Loucy (cell line): ENCODE measurements around the gene CEP85L.

Source experiments
- H2AFZ ChIP-seq: fragments of 200-600 bp; sonication (generic); 2 replicates; pipeline ENCODE4 v1.6.0; 2016; ENCODE audit warnings: antibody characterized with exemption, mild to moderate bottlenecking, low read length, moderate library complexity
- H3F3A ChIP-seq: fragments of 200-600 bp; 2 replicates; pipeline ENCODE4 v1.6.0; 2016; ENCODE audit warnings: antibody characterized with exemption, low read depth, mild to moderate bottlenecking
- H3K27me3 ChIP-seq: fragments of 200-600 bp; sonication (generic); 2 replicates; pipeline ENCODE4 v1.6.1; 2014; ENCODE audit warnings: low read length, mild to moderate bottlenecking; ENCODE audit not compliant: insufficient read depth, poor library complexity, severe bottlenecking
- H3K36me3 ChIP-seq: fragments of 200-600 bp; sonication (generic); 2 replicates; pipeline ENCODE4 v1.6.1; 2016; ENCODE audit warnings: low read length; ENCODE audit not compliant: insufficient read depth
- H3K4me1 ChIP-seq: fragments of 200-600 bp; sonication (generic); 2 replicates; pipeline ENCODE4 v1.5.1; 2014; ENCODE audit warnings: low read length, mild to moderate bottlenecking; ENCODE audit not compliant: insufficient read depth, poor library complexity, severe bottlenecking
- H3K4me2 ChIP-seq: fragments of 200-600 bp; sonication (generic); 2 replicates; pipeline ENCODE4 v1.6.0; 2014; ENCODE audit warnings: antibody characterized with exemption, low read length, low read depth, mild to moderate bottlenecking; ENCODE audit not compliant: poor library complexity, severe bottlenecking
- H3K4me3 ChIP-seq: fragments of 200-600 bp; sonication (generic); 2 replicates; pipeline ENCODE4 v1.5.1; 2014; ENCODE audit warnings: low read length, mild to moderate bottlenecking, mixed read lengths; ENCODE audit not compliant: poor library complexity, severe bottlenecking
- H3K79me2 ChIP-seq: fragments of 200-600 bp; sonication (generic); 2 replicates; pipeline ENCODE4 v1.6.1; 2014; ENCODE audit warnings: low read length; ENCODE audit not compliant: insufficient read depth
- H3K9ac ChIP-seq: fragments of 200-600 bp; sonication (generic); 2 replicates; pipeline ENCODE4 v1.6.0; 2014; ENCODE audit warnings: mild to moderate bottlenecking, low read depth, low read length, moderate library complexity; ENCODE audit not compliant: poor library complexity, severe bottlenecking
- H3K9me2 ChIP-seq: fragments of 200-600 bp; sonication (generic); replicated peaks from 2 replicates; pipeline ENCODE4 v1.6.1; 2016; ENCODE audit warnings: low read depth, low read length, mixed read lengths
- H3K9me3 ChIP-seq: fragments of 200-600 bp; sonication (generic); 2 replicates; pipeline ENCODE4 v1.6.1; 2014; ENCODE audit warnings: mild to moderate bottlenecking, antibody characterized with exemption, low read length, low read depth; ENCODE audit not compliant: insufficient read depth
- H4K20me1 ChIP-seq: fragments of 200-600 bp; sonication (generic); 2 replicates; pipeline ENCODE4 v1.6.0; 2014; ENCODE audit warnings: antibody characterized with exemption, low read length, mild to moderate bottlenecking; ENCODE audit not compliant: insufficient read depth, poor library complexity, severe bottlenecking
- CTCF ChIP-seq: fragments of 200-600 bp; sonication (generic); conservative IDR thresholded peaks from 2 replicates; pipeline ENCODE4 v1.5.1; 2014; ENCODE audit warnings: mild to moderate bottlenecking, antibody characterized with exemption, low read length
- EZH2phosphoT487 ChIP-seq: fragments of 200-600 bp; IDR thresholded peaks from 2 replicates; pipeline ENCODE4 v1.6.1; 2018; ENCODE audit warnings: antibody characterized with exemption, mild to moderate bottlenecking, moderate library complexity, borderline replicate concordance

CEP85L gene

GRCh38 chr6:118651282-118652050, at the start of gene CEP85L:
TSS of gene CEP85L (minus strand) at chr6:118651591. CDS start at chr6:118651269, 322 bp downstream.
- Histone ChIP-seq H3F3A (no peaks in the 10 kb centered on the region), H3K4me2 (peak within 1 kb of the TSS; percentile 90), H3K79me2 (peaks cover 64% of the 10 kb centered on the region), H3K36me3 (no peaks in the 10 kb centered on the region), H4K20me1 (peaks cover 26% of the 10 kb centered on the region), H3K9ac (peak within 1 kb of the TSS; percentile 79), H3K9me2 (no peaks in the 10 kb centered on the region), H2AFZ (peak within 1 kb of the TSS; percentile 77), H3K9me3 (no peaks in the 10 kb centered on the region), H3K4me1 (peaks cover 41% of the 10 kb centered on the region), H3K27me3 (no peaks in the 10 kb centered on the region), H3K4me3 (peak within 1 kb of the TSS; percentile 77)
- no peak for TF ChIP-seq EZH2phosphoT487
- no peak for TF ChIP-seq CTCF

DNA sequence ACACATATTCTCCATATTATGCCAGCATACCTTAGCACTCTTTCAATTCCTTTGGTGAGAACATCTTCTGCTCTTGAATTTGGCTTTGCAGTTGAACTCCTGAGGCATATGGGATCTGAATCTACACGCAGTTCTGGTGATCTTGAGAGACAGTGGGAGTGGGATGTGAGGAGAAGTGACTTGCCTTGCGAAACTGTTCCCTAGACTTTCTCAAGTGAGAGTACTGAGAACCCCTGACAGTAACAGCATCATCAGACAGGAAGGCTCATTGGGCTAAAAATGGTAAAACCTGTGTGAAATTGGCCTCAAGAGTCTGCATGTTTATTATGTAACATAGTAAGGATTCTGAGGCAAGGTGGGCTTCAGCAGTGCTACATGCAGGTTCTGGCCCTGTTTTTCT, 49.1 kb upstream of the CEP85L start:
- H3K4me2 ChIP-seq = no peak overlapping the region
- no peaks in the 10 kb centered on the region for H3K9me2 ChIP-seq

GRCh38 chr6:118697554-118697953, 46.2 kb upstream of the CEP85L start:
- Histone ChIP-seq H3K4me3 (peak overlapping the region; percentile 23), H2AFZ (no peak overlapping the region), H3K36me3 (peaks cover 5% of the 10 kb centered on the region; the same call in 1 of the 2 replicates), H3K4me2 (peak overlapping the region; percentile 37), H3K4me1 (peaks cover 22% of the 10 kb centered on the region), H3K9ac (no peak overlapping the region), H3F3A (no peaks in the 10 kb centered on the region), H4K20me1 (no peaks in the 10 kb centered on the region), H3K27me3 (no peaks in the 10 kb centered on the region), H3K79me2 (peaks cover 88% of the 10 kb centered on the region), H3K9me2 (no peaks in the 10 kb centered on the region), H3K9me3 (no peaks in the 10 kb centered on the region)
- no peak for TF ChIP-seq EZH2phosphoT487
- TF ChIP-seq CTCF = peak; percentile 57

More for the DNA sequence above, 49.1 kb upstream of the CEP85L start:
- H3K36me3 ChIP-seq = peaks cover 5% of the 10 kb centered on the region; the same call in 1 of the 2 replicates
- H3K9me3 ChIP-seq = no peaks in the 10 kb centered on the region
- H3F3A ChIP-seq = no peaks in the 10 kb centered on the region
- H3K4me3 ChIP-seq = no peak overlapping the region
- peaks cover under 1% of the 10 kb centered on the region for H4K20me1 ChIP-seq
- peaks cover 94% of the 10 kb centered on the region for H3K79me2 ChIP-seq
- H3K4me1 ChIP-seq = peaks cover 45% of the 10 kb centered on the region
- TF ChIP-seq EZH2phosphoT487 (no peak), CTCF (no peak)
- no peaks in the 10 kb centered on the region for H3K27me3 ChIP-seq
- no peak overlapping the region for H3K9ac ChIP-seq
- H2AFZ ChIP-seq = no peak overlapping the region
